Erythroblast (primary cell): Measurements from ENCODE around the gene PTH2.
A peak's percentile ranks its signal among the peaks of the same experiment; 100 is the strongest.

Source experiments
- DNase-seq, 2 experiments: peaks; one replicate each; lab custom pipeline; 2025; lab: John Stamatoyannopoulos, UW
- GATA1 ChIP-seq: IDR thresholded peaks from 2 replicates; pipeline ENCODE4 v1.6.1; 2011; ENCODE audit warnings: low read depth, mild to moderate bottlenecking, control low read depth, low read length, moderate library complexity
- POLR2A ChIP-seq: IDR thresholded peaks from 2 replicates; pipeline ENCODE4 v1.6.1; 2011; ENCODE audit warnings: mild to moderate bottlenecking, low read length

Gene PTH2

DNA sequence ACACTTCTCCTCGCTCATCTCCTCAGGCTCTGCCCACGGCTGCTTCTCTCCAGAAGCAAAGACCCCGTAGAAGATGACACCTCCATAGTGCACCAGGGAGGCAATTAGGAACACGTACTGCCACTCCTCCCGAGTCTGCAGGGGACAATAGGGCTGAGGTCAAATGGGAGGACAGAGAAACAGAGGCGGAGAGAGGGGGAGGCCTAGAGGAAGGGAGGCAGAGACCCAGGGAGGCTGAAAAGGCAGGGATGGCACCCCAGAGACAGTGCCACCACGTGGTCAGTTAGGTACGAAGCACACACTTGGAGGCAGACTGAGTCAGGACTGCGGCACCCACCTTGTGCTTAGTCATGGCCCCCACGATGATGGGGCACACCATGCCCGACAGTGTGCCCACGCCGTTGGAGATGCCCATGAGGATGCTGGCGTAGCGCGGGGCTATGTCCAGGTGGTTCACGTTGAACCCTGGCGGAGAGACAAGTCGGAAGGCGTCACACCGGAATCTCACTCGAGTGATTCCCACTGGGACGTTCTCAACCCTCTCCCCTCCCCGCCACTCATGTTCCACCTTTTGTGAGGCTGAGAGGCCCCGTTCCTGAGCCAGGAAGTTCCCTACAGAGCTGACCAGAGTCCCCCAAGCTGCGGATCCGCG, 7.6 kb upstream of the PTH2 start:
- TF ChIP-seq POLR2A (no peak), GATA1 (no peak)

GRCh38 chr19:49430172-49430677, 7.0 kb upstream of the PTH2 start:
- no peak for DNase-seq
- no peak for TF ChIP-seq POLR2A
- TF ChIP-seq GATA1 = no peak

More for the DNA sequence above, 7.6 kb upstream of the PTH2 start:
- no peak for DNase-seq

DNA sequence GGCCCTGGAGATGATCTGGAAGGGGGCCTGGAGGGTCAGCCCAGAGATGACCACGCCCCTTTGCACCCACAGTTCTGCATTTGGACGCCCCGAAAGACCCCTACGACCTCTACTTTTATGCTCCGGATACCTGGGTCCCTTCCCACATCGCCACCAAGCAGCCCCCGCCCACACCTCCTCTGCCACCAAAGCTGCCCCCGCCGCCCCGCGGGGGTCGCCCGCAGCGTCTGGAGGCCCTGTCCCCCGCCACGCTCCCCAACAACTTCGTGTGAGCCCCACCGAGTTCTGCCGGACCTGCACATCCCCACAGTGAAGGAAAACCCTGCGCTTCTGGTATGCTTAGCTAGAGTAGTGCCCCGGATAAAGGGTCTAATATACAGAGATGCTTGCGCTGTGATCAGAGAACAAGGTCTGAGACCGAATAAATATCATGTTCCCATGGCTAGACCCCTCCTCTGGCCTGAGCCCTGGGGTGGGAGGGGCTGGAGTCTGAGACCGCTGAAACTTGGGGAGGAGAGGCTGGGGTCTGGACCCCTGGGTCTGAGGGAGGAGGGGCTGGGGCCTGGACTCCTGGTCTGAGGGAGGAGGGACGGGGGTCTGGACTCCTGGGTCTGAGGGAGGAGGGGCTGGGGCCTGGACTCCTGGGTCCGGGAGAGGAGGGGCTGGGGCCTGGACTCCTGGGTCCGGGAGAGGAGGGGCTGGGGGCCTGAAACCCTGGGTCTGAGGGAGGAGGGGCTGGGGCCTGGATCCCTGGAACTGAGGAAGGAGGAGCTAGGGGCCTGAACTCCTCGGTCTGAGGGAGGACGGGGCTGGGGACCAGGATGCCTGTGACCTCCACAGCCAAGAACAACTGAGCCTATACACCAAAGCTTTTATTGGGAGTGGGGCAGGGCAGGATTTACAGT, 5.6 kb upstream of the PTH2 start:
- DNase-seq = no peak
- no peak for TF ChIP-seq GATA1
- TF ChIP-seq POLR2A = no peak

DNA sequence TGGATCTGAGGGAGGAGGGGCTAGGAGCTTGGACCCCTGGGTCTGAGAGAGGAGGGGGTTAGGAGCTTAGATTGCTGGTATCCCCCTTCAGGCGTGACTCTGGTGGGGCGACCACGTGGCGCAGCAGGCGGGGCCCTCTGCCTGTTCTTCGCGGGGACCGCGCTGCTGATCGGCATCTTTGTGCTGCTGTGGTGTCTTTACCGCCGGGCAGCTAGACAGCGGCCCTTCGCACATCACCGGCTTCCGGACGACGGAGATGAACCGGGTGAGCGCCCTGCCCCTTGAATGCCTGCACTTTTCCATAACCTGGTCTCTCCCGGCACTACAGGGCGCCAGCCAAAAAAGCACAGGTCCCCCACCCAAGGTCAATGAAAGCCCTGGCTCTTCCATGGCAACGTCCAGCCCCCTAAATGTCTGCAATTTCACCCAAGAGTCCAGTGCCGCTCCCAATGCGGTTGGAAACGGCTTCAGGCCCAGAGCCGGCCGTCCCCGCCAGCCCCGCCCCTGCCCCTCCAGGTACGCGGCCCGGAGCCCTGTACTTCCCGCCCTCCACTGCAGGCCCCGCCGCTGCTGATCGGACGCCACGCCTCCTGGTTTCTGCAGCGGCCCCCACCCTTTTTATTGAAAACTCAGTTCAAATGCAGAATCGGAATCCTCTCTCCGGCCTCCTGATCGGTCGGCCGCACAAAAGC, 4.8 kb upstream of the PTH2 start:
- no peak for TF ChIP-seq POLR2A
- TF ChIP-seq GATA1 = no peak
- no peak for DNase-seq

DNA sequence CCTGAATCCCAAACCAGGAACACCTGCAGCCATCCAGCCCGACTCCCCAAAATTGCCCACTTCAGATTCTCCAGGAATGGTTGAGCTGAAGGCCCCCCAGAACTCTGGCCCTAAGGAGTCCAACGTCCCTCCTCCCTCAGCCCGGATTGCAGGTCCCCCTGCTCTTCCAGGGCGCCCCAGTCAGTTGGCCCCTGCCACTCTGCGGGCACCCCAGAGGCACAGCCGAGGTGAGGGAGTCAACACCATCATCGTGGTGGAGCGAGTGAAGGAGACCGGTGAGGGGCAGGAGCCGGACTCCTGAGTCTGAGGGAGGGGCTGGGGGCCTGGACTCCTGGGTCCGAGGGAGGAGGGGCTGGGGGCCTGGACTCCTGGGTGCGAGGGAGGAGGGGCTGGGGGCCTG, 4.1 kb upstream of the PTH2 start:
- TF ChIP-seq POLR2A = no peak
- TF ChIP-seq GATA1 = no peak
- DNase-seq = no peak

- no peak for DNase-seq
- TF ChIP-seq POLR2A (no peak), GATA1 (no peak)
These were observed 2.8 kb upstream of the PTH2 start for GRCh38 chr19:49425922-49426592.

GRCh38 chr19:49425178-49425577, 1.9 kb upstream of the PTH2 start, which contains the start of gene GFY:
Gene GFY (plus strand): TSS chr19:49425388. CDS start chr19:49426431, 1,043 bp downstream.
- TF ChIP-seq GATA1 (no peak), POLR2A (no peak)

DNA sequence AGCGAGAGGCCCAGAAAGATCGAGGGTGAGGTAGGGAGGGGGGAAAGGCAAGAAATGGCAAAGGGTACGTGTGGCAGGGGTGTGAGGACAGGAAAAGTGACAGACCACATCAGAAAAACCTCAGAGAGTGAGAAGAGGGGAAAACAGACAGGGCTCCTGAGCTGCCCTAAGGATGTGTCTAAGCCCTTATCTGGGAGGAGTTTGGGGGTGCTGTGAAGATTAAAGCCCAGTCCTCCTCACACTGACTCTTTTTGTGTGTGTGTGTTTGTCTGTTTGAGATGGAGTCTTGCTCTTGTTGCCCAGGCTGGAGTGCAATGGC, 703 bp upstream of the PTH2 start:
- no peak for DNase-seq
- no peak for TF ChIP-seq GATA1
- no peak for TF ChIP-seq POLR2A

More at GRCh38 chr19:49425178-49425577, 1.9 kb upstream of the PTH2 start, which contains the start of gene GFY:
- no peak for DNase-seq

GRCh38 chr19:49422407-49423070, 702 bp downstream of the PTH2 start:
- peak in 1 of 2 experiments; percentile 66 for DNase-seq

DNA sequence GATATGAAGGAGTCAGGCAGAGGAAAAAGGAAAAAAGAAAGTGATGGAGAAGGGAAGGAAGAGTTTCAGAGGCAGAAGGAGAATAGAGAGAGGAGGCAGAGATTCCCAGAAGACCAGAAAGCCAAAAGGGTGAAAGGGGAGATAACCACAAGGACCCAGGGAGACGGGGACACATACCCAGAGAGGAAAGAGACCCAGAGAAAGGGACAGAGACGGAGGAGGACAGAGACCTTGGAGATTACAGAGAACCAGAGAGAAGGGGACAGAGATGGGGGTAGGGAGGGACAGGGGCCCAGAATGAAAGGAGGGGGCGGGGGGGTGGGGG, 1.4 kb downstream of the PTH2 start:
- TF ChIP-seq POLR2A (no peak), GATA1 (no peak)
- no peak for DNase-seq

More at GRCh38 chr19:49422407-49423070, 702 bp downstream of the PTH2 start:
- no peak for TF ChIP-seq POLR2A
- TF ChIP-seq GATA1 = no peak

DNA sequence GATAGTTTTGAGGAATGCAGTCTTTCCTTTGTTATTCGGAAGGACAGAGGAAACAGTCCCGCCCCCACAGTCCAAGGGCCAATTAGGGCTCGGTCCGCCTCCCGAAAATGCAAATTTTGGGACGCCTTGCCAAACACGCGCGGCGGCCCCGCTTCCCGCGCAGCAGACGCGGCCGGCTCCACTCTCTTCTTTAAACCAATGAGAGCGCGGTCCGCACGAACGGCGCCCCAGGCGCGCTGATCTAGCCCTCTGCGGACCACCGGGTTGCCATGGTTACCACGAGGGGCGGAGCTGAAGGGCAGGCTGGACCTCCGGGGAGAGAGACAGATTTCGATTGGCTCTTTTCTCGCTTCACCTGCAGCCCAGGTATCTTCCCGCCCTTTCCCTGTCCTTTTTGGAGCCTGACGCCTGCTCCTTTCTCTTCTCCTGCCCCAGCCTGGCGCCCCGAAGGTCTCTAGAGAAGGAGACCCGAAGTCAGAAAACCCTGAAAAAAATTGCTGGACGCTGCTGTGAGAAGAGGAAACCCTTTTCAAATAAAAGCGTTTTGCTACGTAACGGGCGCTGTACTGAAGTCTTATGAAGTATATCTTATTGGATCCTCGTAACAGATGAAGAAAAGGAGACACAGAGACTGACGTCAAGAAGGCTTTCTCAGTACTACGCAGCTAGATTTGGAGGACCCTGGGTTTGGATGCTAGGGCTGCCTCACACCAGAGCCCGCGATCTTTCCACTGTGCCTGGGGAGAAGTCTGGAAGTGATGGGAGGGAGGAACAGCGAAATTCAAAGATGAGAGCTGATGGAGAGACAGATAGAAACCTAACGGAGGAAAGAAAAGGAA, 2.0 kb downstream of the PTH2 start:
- DNase-seq = no peak
- TF ChIP-seq POLR2A (no peak), GATA1 (no peak)

- TF ChIP-seq POLR2A (no peak), GATA1 (no peak)
- DNase-seq = no peak
These were observed 3.0 kb downstream of the PTH2 start for GRCh38 chr19:49420227-49420626.

- TF ChIP-seq GATA1 = no peak
- TF ChIP-seq POLR2A = no peak
- DNase-seq = no peak
These were observed 4.1 kb downstream of the PTH2 start for GRCh38 chr19:49419173-49419572.
